Stimulated activated naive CD8-positive, alpha-beta T cell treated with anti-CD3 and anti-CD28 coated beads, Interleukin-15, amount 100 ng/mL, for 72 hours (primary cell): ENCODE data around the gene XKRX.

Source experiments
- ATAC-seq: fragments of 150-1000 bp; cut with Tn5 transposase; 2 replicates; pipeline ENCODE4 v1.10.0; 2021; ENCODE audit warnings: mild to moderate bottlenecking, moderate library complexity
- DNase-seq, 2 donors: peaks; one replicate each; pipeline ENCODE4 v3.0.0; 2021 to 2022
- H3K27ac Mint-ChIP-seq, 2 donors: one replicate each; pipeline ENCODE4 v1.8.0; 2022; ENCODE audit warnings: mild to moderate bottlenecking in 2 of 2, mixed read lengths in 2 of 2, moderate library complexity in 2 of 2
- H3K27me3 Mint-ChIP-seq: one replicate; pipeline ENCODE4 v1.8.0; 2022; ENCODE audit warnings: mixed read lengths
- H3K4me1 Mint-ChIP-seq: one replicate; pipeline ENCODE4 v1.8.0; 2022; ENCODE audit warnings: mild to moderate bottlenecking, mixed read lengths
- H3K4me3 Mint-ChIP-seq, 2 donors: one replicate each; pipeline ENCODE4 v1.8.0; 2022; ENCODE audit warnings: mild to moderate bottlenecking in 2 of 2, mixed read lengths in 2 of 2, moderate library complexity in 1 of 2
- H3K9me3 Mint-ChIP-seq, 2 donors: one replicate each; pipeline ENCODE4 v1.8.0; 2022; ENCODE audit warnings: mixed read lengths in 2 of 2

XKRX gene

GRCh38 chrX:100928660-100929613, at the start of gene XKRX:
Gene XKRX (minus strand): TSS chrX:100928917. CDS start chrX:100928304, 613 bp downstream.
- peak within 1 kb of the TSS; percentile 86 to 87 for H3K4me3 Mint-ChIP-seq
- peak; percentile 89 for ATAC-seq
- DNase-seq, result peak; percentile 30 to 46
- H3K27me3 Mint-ChIP-seq, result no peaks in the 10 kb centered on the region
- peaks cover 9 to 12% of the 10 kb centered on the region in 2 donors for H3K9me3 Mint-ChIP-seq
- peaks cover 41% of the 10 kb centered on the region for H3K4me1 Mint-ChIP-seq
- peak within 1 kb of the TSS; percentile 88 to 92 for H3K27ac Mint-ChIP-seq

- Mint-ChIP-seq H3K4me1 (no peaks in the 10 kb centered on the region), H3K9me3 (no peaks in the 10 kb centered on the region), H3K27ac (no peak overlapping the region), H3K27me3 (no peaks in the 10 kb centered on the region), H3K4me3 (no peak overlapping the region)
- DNase-seq, result no peak
- ATAC-seq, result no peak
Measured at GRCh38 chrX:100976211-100976610, 47.5 kb upstream of the XKRX start.

- DNase-seq, result no peak
- Mint-ChIP-seq H3K4me1 (no peaks in the 10 kb centered on the region), H3K9me3 (no peaks in the 10 kb centered on the region), H3K27ac (no peak overlapping the region), H3K27me3 (no peaks in the 10 kb centered on the region), H3K4me3 (no peak overlapping the region)
- no peak for ATAC-seq
Measured at GRCh38 chrX:100975212-100975611, 46.5 kb upstream of the XKRX start.

GRCh38 chrX:100973411-100973810, 44.7 kb upstream of the XKRX start:
- no peak for DNase-seq
- Mint-ChIP-seq H3K9me3 (no peaks in the 10 kb centered on the region), H3K4me1 (no peaks in the 10 kb centered on the region), H3K27ac (no peak overlapping the region), H3K4me3 (no peak overlapping the region), H3K27me3 (no peaks in the 10 kb centered on the region)
- no peak for ATAC-seq

GRCh38 chrX:100969936-100970335, 41.2 kb upstream of the XKRX start:
- no peaks in the 10 kb centered on the region for H3K4me1 Mint-ChIP-seq
- DNase-seq, result no peak
- H3K4me3 Mint-ChIP-seq, result no peak overlapping the region
- H3K27me3 Mint-ChIP-seq, result no peaks in the 10 kb centered on the region
- H3K9me3 Mint-ChIP-seq, result no peaks in the 10 kb centered on the region
- ATAC-seq, result no peak
- no peak overlapping the region for H3K27ac Mint-ChIP-seq

- Mint-ChIP-seq H3K4me3 (no peak within 1 kb of the TSS), H3K27ac (no peak within 1 kb of the TSS), H3K27me3 (no peaks in the 10 kb centered on the region), H3K9me3 (no peaks in the 10 kb centered on the region), H3K4me1 (no peaks in the 10 kb centered on the region)
- no peak for DNase-seq
- no peak for ATAC-seq
Measured at GRCh38 chrX:100969408-100969807, 40.7 kb upstream of the XKRX start, which contains the start of gene ARL13A. Gene ARL13A (plus strand): TSS chrX:100969708. CDS start chrX:100973690, 3,982 bp downstream.

- DNase-seq (no peak), ATAC-seq (no peak)
- Mint-ChIP-seq H3K27me3 (no peaks in the 10 kb centered on the region), H3K4me1 (no peaks in the 10 kb centered on the region), H3K27ac (no peak overlapping the region), H3K4me3 (no peak overlapping the region), H3K9me3 (no peaks in the 10 kb centered on the region)
Measured at GRCh38 chrX:100964362-100964761, 35.6 kb upstream of the XKRX start.

- ATAC-seq (no peak), DNase-seq (no peak)
- no peaks in the 10 kb centered on the region for H3K9me3 Mint-ChIP-seq
- no peaks in the 10 kb centered on the region for H3K4me1 Mint-ChIP-seq
- H3K27me3 Mint-ChIP-seq, result no peaks in the 10 kb centered on the region
- H3K4me3 Mint-ChIP-seq, result no peak overlapping the region
- H3K27ac Mint-ChIP-seq, result no peak overlapping the region
Measured at GRCh38 chrX:100962811-100963210, 34.1 kb upstream of the XKRX start.

GRCh38 chrX:100948557-100948956, 19.8 kb upstream of the XKRX start:
- Mint-ChIP-seq H3K9me3 (no peaks in the 10 kb centered on the region), H3K4me1 (no peaks in the 10 kb centered on the region), H3K27me3 (no peaks in the 10 kb centered on the region), H3K4me3 (no peak overlapping the region), H3K27ac (no peak overlapping the region)
- DNase-seq (no peak), ATAC-seq (no peak)

GRCh38 chrX:100946299-100946927, 17.7 kb upstream of the XKRX start:
- ATAC-seq (no peak), DNase-seq (no peak)
- H3K27me3 Mint-ChIP-seq, result no peaks in the 10 kb centered on the region
- H3K4me1 Mint-ChIP-seq, result no peaks in the 10 kb centered on the region
- H3K27ac Mint-ChIP-seq, result no peak overlapping the region
- no peak overlapping the region for H3K4me3 Mint-ChIP-seq
- no peaks in the 10 kb centered on the region for H3K9me3 Mint-ChIP-seq

- H3K4me1 Mint-ChIP-seq, result peaks cover under 1% of the 10 kb centered on the region
- DNase-seq, result no peak
- H3K4me3 Mint-ChIP-seq, result no peak overlapping the region
- no peak overlapping the region for H3K27ac Mint-ChIP-seq
- no peak for ATAC-seq
- no peaks in the 10 kb centered on the region for H3K9me3 Mint-ChIP-seq
- no peaks in the 10 kb centered on the region for H3K27me3 Mint-ChIP-seq
Measured at GRCh38 chrX:100944601-100945000, 15.9 kb upstream of the XKRX start.

- Mint-ChIP-seq H3K4me1 (peaks cover 5% of the 10 kb centered on the region), H3K4me3 (no peak overlapping the region), H3K27ac (peak overlapping the region in 1 of 2 donors; percentile 61), H3K9me3 (no peaks in the 10 kb centered on the region), H3K27me3 (no peaks in the 10 kb centered on the region)
- no peak for DNase-seq
- no peak for ATAC-seq
Measured at GRCh38 chrX:100939333-100939732, 10.6 kb upstream of the XKRX start.

- Mint-ChIP-seq H3K27ac (no peak overlapping the region), H3K4me1 (peaks cover 19% of the 10 kb centered on the region), H3K27me3 (no peaks in the 10 kb centered on the region), H3K4me3 (no peak overlapping the region), H3K9me3 (peaks cover 9 to 12% of the 10 kb centered on the region in 2 donors)
- ATAC-seq (peak; percentile 46), DNase-seq (no peak)
Measured at GRCh38 chrX:100935767-100936166, 7.0 kb upstream of the XKRX start.

- DNase-seq, result no peak
- ATAC-seq, result peak; percentile 31
- peak overlapping the region in 1 of 2 donors; percentile 22 for H3K27ac Mint-ChIP-seq
- peak overlapping the region in 1 of 2 donors; percentile 6 for H3K4me3 Mint-ChIP-seq
- no peaks in the 10 kb centered on the region for H3K27me3 Mint-ChIP-seq
- H3K4me1 Mint-ChIP-seq, result peaks cover 26% of the 10 kb centered on the region
- peaks cover 9 to 12% of the 10 kb centered on the region in 2 donors for H3K9me3 Mint-ChIP-seq
Measured at GRCh38 chrX:100931925-100932285, 3.2 kb upstream of the XKRX start.

GRCh38 chrX:100931218-100931924, 2.7 kb upstream of the XKRX start:
- H3K27ac Mint-ChIP-seq, result peak overlapping the region; percentile 77 to 94
- peak; percentile 81 for ATAC-seq
- H3K4me1 Mint-ChIP-seq, result peaks cover 26% of the 10 kb centered on the region
- no peaks in the 10 kb centered on the region for H3K27me3 Mint-ChIP-seq
- peak overlapping the region in 1 of 2 donors; percentile 62 for H3K4me3 Mint-ChIP-seq
- peak in 1 of 2 donors; percentile 26 for DNase-seq
- peaks cover 9 to 12% of the 10 kb centered on the region in 2 donors for H3K9me3 Mint-ChIP-seq
